IPS-NIHi11 (cell line): Measurements from ENCODE around the gene ARMC2.
A peak's percentile ranks its signal among the peaks of the same experiment; 100 is the strongest.
"Not testable (repeated sequence)": the region's sequence is repeated elsewhere in the genome, so short reads cannot be mapped to it uniquely, and the experiment has no call there.

Source experiments
- DNase-seq: peaks from one replicate; pipeline ENCODE4 v3.0.0; 2012; ENCODE audit warnings: mixed read lengths, low spot score

The ARMC2 gene

GRCh38 chr6:108870357-108870756 lies 22.1 kb downstream of the ARMC2 start:
- DNase-seq: no peak

- no peak for DNase-seq
These were observed 23.9 kb downstream of the ARMC2 start for GRCh38 chr6:108872141-108872557.

GRCh38 chr6:108872575-108872974 lies 24.4 kb downstream of the ARMC2 start:
- DNase-seq: no peak

GRCh38 chr6:108873251-108873650 lies 25.0 kb downstream of the ARMC2 start:
- DNase-seq: no peak

GRCh38 chr6:108873971-108874370 lies 25.7 kb downstream of the ARMC2 start:
- DNase-seq: no peak

- DNase-seq: no peak
These were observed 26.4 kb downstream of the ARMC2 start for GRCh38 chr6:108874470-108875160.

GRCh38 chr6:108875161-108875555 lies 26.9 kb downstream of the ARMC2 start:
- DNase-seq: no peak

GRCh38 chr6:108877046-108877751 lies 29.0 kb downstream of the ARMC2 start:
- DNase-seq: no peak

- DNase-seq: no peak
These were observed 30.7 kb downstream of the ARMC2 start for GRCh38 chr6:108878942-108879341.

GRCh38 chr6:108883172-108883571 lies 35.0 kb downstream of the ARMC2 start:
- DNase-seq: no peak

- DNase-seq: no peak
These were observed 36.2 kb downstream of the ARMC2 start for GRCh38 chr6:108884211-108885059.

GRCh38 chr6:108888052-108888451 lies 39.8 kb downstream of the ARMC2 start:
- DNase-seq: no peak

- no peak for DNase-seq
These were observed 40.5 kb downstream of the ARMC2 start for GRCh38 chr6:108888745-108889144.

- not testable (repeated sequence) for DNase-seq
These were observed 42.7 kb downstream of the ARMC2 start for GRCh38 chr6:108890898-108891297.

GRCh38 chr6:108895571-108895970 lies 47.3 kb downstream of the ARMC2 start:
- no peak for DNase-seq

- no peak for DNase-seq
These were observed 48.0 kb downstream of the ARMC2 start for GRCh38 chr6:108896111-108896661.

GRCh38 chr6:108897371-108897770 lies 49.1 kb downstream of the ARMC2 start:
- no peak for DNase-seq

- DNase-seq: no peak
These were observed 54.2 kb downstream of the ARMC2 start for GRCh38 chr6:108902382-108902792.

- no peak for DNase-seq
These were observed 55.6 kb downstream of the ARMC2 start for GRCh38 chr6:108903796-108904195.

- DNase-seq: no peak
These were observed 56.5 kb downstream of the ARMC2 start for GRCh38 chr6:108904741-108905140.

GRCh38 chr6:108914235-108915022 lies 66.2 kb downstream of the ARMC2 start:
- DNase-seq: peak; percentile 76

- no peak for DNase-seq
These were observed 67.0 kb downstream of the ARMC2 start for GRCh38 chr6:108915258-108915657.
